Ovary (tissue), 9 donors: Measurements from ENCODE around the gene ARHGEF17. TPM values are rescaled to one million over a fixed set of nuclear protein-coding genes. Genes with fewer than 3 reads are reported as not detected.

ENCODE experiments used
- DNase-seq, 5 donors: peaks; one replicate each; pipeline ENCODE4 v3.0.0-alpha.2; 2019 to 2020
- H3K27ac ChIP-seq, 2 donors: fragments of 200-600 bp; one replicate each; pipeline versions ENCODE4 v1.5.1 to v1.8.0; 2019 to 2022
- H3K27me3 ChIP-seq: fragments of 200-600 bp; one replicate; pipeline ENCODE4 v1.8.0; 2022
- H3K36me3 ChIP-seq: fragments of 200-600 bp; sonication (generic); one replicate; pipeline ENCODE4 v1.5.1; 2019
- H3K4me1 ChIP-seq: one replicate; pipeline ENCODE4 v1.8.1; 2013; ENCODE audit warnings: mild to moderate bottlenecking, moderate library complexity; ENCODE audit not compliant: insufficient read depth
- H3K4me3 ChIP-seq: fragments of 200-600 bp; sonication (generic); one replicate; pipeline ENCODE4 v1.5.1; 2017
- H3K9me3 ChIP-seq, 2 donors: fragments of 200-600 bp in 1 of 2; sonication (generic) in 1 of 2; one replicate each; pipeline versions ENCODE4 v1.5.1 to v1.8.1; 2013 to 2019; ENCODE audit warnings: mild to moderate bottlenecking in 1 of 2, moderate library complexity in 1 of 2
- EP300 ChIP-seq: sonication (generic); formaldehyde crosslinking; IDR thresholded peaks from one replicate; pipeline ENCODE4 v1.6.1; 2017; ENCODE audit warnings: antibody characterized with exemption
- POLR2A ChIP-seq: fragments of 450-650 bp; IDR thresholded peaks from one replicate; pipeline ENCODE4 v1.6.1; 2017; ENCODE audit warnings: antibody characterized with exemption, mild to moderate bottlenecking, moderate library complexity
- WGBS, 3 donors: extraction: QIAGEN DNeasy Blood & Tissue Kit in 1 of 3; methylation state at CpG; one replicate each; pipeline versions ENCODE4 v1.1.5 to v1.1.7; 2013 to 2017; 5-methylcytosine and 5-hydroxymethylcytosine counted together
- intact Hi-C, 4 donors: fragments of 100-400 bp; cut with DNase I; formaldehyde crosslinking; loops; one replicate each; pipeline versions ENCODE4 v1.11.0 to v1.15.1; 2022 to 2023
- polyA plus RNA-seq, 2 donors: library from polyadenylated mRNA; stranded (reverse); fragments of 200-250 nt in 1 of 2; fragments of 350-450 nt in 1 of 2; fragmentation: Illumina TruSeq in 1 of 2; extraction: RNeasy Lipid Tissue Mini Kit (QIAGEN cat#74804) in 1 of 2; gene quantifications; one replicate each; pipeline ENCODE4 v1.2.3, GENCODE V29; 2013 to 2014
- total RNA-seq, 7 donors: library from RNA; depleted of rRNA in 2 of 7; stranded (reverse); fragments of >200 nt in 2 of 7; fragmentation: NEBNext Ultra II Directional in 3 of 7; extraction: Animal tissue kit (Norgen Biotek cat#: 25700) in 3 of 7; gene quantifications; one replicate each; pipeline versions ENCODE4 v1.1.0 to v1.2.4, GENCODE V29; 2016 to 2023
- TF ChIP-seq, protein P1 (sequence below), 3 donors: fragments of 450-650 bp in 2 of 3; fragments of 200-600 bp in 1 of 3; IDR thresholded peaks; one replicate each; pipeline versions ENCODE4 v1.5.1 to v1.8.0; 2016 to 2022; ENCODE audit warnings: antibody characterized with exemption in 3 of 3, mild to moderate bottlenecking in 1 of 3
- donor health status: DM: no; HTN: no; CAD: no; lungs with moderate emphysema.
- donor health status: DM: no; HTN: no; CAD: no.
- donor health status: Bipolar disorder and iron deficiency.
- donor health status: DM: yes; HTN: yes; CAD: no.
- donor health status: DM: no; HTN: no; CAD: no.
- donor health status: DM: yes; HTN: yes; CAD: no.

The ARHGEF17 gene
- total and polyA plus RNA-seq, 9 donors, result 21.0 to 83.8 (median 46.0) TPM

GRCh38 chr11:73367482-73368024 is 59.5 kb downstream of the ARHGEF17 start:
- intact Hi-C loops, result no loop called here

GRCh38 chr11:73372375-73372993 is 64.4 kb downstream of the ARHGEF17 start:
- Histone ChIP-seq H3K4me3 (no peak overlapping the region), H3K36me3 (no peaks in the 10 kb centered on the region), H3K4me1 (peaks cover 6% of the 10 kb centered on the region), H3K27ac (no peak overlapping the region), H3K9me3 (no peaks in the 10 kb centered on the region), H3K27me3 (no peaks in the 10 kb centered on the region)
- no peak for DNase-seq
- intact Hi-C loops, result no loop called here
- 45 to 53% (median 51%) methylated on average over 6 of the region's 6 CpGs for whole genome bisulfite sequencing, 3 donors
- TF ChIP-seq EP300, result no peak
- TF ChIP-seq, protein P1, sequence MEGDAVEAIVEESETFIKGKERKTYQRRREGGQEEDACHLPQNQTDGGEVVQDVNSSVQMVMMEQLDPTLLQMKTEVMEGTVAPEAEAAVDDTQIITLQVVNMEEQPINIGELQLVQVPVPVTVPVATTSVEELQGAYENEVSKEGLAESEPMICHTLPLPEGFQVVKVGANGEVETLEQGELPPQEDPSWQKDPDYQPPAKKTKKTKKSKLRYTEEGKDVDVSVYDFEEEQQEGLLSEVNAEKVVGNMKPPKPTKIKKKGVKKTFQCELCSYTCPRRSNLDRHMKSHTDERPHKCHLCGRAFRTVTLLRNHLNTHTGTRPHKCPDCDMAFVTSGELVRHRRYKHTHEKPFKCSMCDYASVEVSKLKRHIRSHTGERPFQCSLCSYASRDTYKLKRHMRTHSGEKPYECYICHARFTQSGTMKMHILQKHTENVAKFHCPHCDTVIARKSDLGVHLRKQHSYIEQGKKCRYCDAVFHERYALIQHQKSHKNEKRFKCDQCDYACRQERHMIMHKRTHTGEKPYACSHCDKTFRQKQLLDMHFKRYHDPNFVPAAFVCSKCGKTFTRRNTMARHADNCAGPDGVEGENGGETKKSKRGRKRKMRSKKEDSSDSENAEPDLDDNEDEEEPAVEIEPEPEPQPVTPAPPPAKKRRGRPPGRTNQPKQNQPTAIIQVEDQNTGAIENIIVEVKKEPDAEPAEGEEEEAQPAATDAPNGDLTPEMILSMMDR (IDR thresholded peaks at IDR 0.05), result no peak

More at GRCh38 chr11:73367482-73368024, 59.5 kb downstream of the ARHGEF17 start:
- Histone ChIP-seq H3K4me1 (no peaks in the 10 kb centered on the region), H3K27ac (no peak overlapping the region), H3K9me3 (no peaks in the 10 kb centered on the region), H3K4me3 (no peak overlapping the region), H3K27me3 (no peaks in the 10 kb centered on the region), H3K36me3 (no peaks in the 10 kb centered on the region)
- WGBS, 3 donors, result 64 to 76% (median 75%) methylated on average over 15 to 20 of the region's 20 CpGs
- DNase-seq, result no peak
- TF ChIP-seq, protein P1 (IDR thresholded peaks at IDR 0.05), result no peak
- TF ChIP-seq EP300 (no peak), POLR2A (no peak)

- WGBS, 3 donors, result 54 to 67% (median 64%) methylated on average over 4 of the region's 4 CpGs
These were observed 66.1 kb downstream of the ARHGEF17 start for GRCh38 chr11:73374151-73374550.

GRCh38 chr11:73375830-73376159 is 67.7 kb downstream of the ARHGEF17 start:
- no peaks in the 10 kb centered on the region for H3K27me3 ChIP-seq
- H3K4me3 ChIP-seq, result no peak overlapping the region
- H3K9me3 ChIP-seq, result no peaks in the 10 kb centered on the region
- H3K27ac ChIP-seq, result peak overlapping the region; percentile 46 to 74
- TF ChIP-seq POLR2A, result no peak
- TF ChIP-seq, protein P1 (IDR thresholded peaks at IDR 0.05), result no peak
- no peak for TF ChIP-seq EP300
- intact Hi-C loops, result no loop called here
- WGBS, 3 donors, result 68 to 77% (median 72%) methylated on average over 6 of the region's 6 CpGs
- peaks cover 6% of the 10 kb centered on the region for H3K4me1 ChIP-seq
- H3K36me3 ChIP-seq, result no peaks in the 10 kb centered on the region
- DNase-seq, result peak in 1 of 5 donors; percentile 36

More at GRCh38 chr11:73374151-73374550, 66.1 kb downstream of the ARHGEF17 start:
- intact Hi-C loops, result no loop called here
- no peak for TF ChIP-seq EP300
- no peak for TF ChIP-seq POLR2A
- TF ChIP-seq, protein P1 (IDR thresholded peaks at IDR 0.05), result no peak
- Histone ChIP-seq H3K36me3 (no peaks in the 10 kb centered on the region), H3K4me1 (peaks cover 6% of the 10 kb centered on the region), H3K4me3 (no peak overlapping the region), H3K27me3 (no peaks in the 10 kb centered on the region), H3K9me3 (no peaks in the 10 kb centered on the region), H3K27ac (no peak overlapping the region)
- DNase-seq, result no peak
